ENCODE measurements around the gene CCDC88C.
"Not testable (repeated sequence)": the region's sequence is repeated elsewhere in the genome, so short reads cannot be mapped to it uniquely, and the experiment has no call there.

The CCDC88C gene

GRCh38 chr14:91237219-91237618, 180.4 kb downstream of the CCDC88C start:
- DNase-seq, result no peak

GRCh38 chr14:91235841-91236240, 181.8 kb downstream of the CCDC88C start:
- DNase-seq, result no peak

- no peak for DNase-seq
Measured at GRCh38 chr14:91234791-91235114, 182.9 kb downstream of the CCDC88C start.

- no peak for DNase-seq
Measured at GRCh38 chr14:91233936-91234790, 183.5 kb downstream of the CCDC88C start.

- DNase-seq, result no peak
Measured at GRCh38 chr14:91232603-91233002, 185.0 kb downstream of the CCDC88C start.

- no peak for DNase-seq
Measured at GRCh38 chr14:91232052-91232451, 185.6 kb downstream of the CCDC88C start.

- no peak for DNase-seq
Measured at GRCh38 chr14:91231446-91231845, 186.2 kb downstream of the CCDC88C start.

GRCh38 chr14:91230397-91231035, 187.1 kb downstream of the CCDC88C start:
- DNase-seq, result no peak

- no peak for DNase-seq
Measured at GRCh38 chr14:91229743-91230200, 187.8 kb downstream of the CCDC88C start.

- no peak for DNase-seq
Measured at GRCh38 chr14:91229005-91229382, 188.6 kb downstream of the CCDC88C start.

GRCh38 chr14:91228112-91229004, 189.3 kb downstream of the CCDC88C start:
- no peak for DNase-seq

- no peak for DNase-seq
Measured at GRCh38 chr14:91227183-91227628, 190.4 kb downstream of the CCDC88C start.

GRCh38 chr14:91226360-91226759, 191.3 kb downstream of the CCDC88C start:
- not testable (repeated sequence) for DNase-seq

- DNase-seq, result no peak
Measured at GRCh38 chr14:91225025-91225424, 192.6 kb downstream of the CCDC88C start.

GRCh38 chr14:91223028-91223783, 194.4 kb downstream of the CCDC88C start:
- DNase-seq, result no peak

All from right forelimb (tissue), 1 donor.